Neural progenitor cell (in vitro differentiated cells): Measurements from ENCODE around the gene PKN1. TPM values are rescaled to one million over a fixed set of nuclear protein-coding genes. Genes with fewer than 3 reads are reported as not detected.

Experiments used
- DNase-seq: peaks from one replicate; pipeline ENCODE4 v3.0.0-alpha.2; 2016; ENCODE audit warnings: low spot score
- H2AFZ ChIP-seq: fragments of 200-600 bp; sonication (generic); replicated peaks from 2 replicates; pipeline ENCODE4 v1.6.1; 2016; ENCODE audit warnings: antibody characterized with exemption
- H3F3A ChIP-seq: fragments of 200-600 bp; sonication (generic); 2 replicates; pipeline ENCODE4 v1.6.1; 2016; ENCODE audit warnings: antibody characterized with exemption, low read depth
- H3K27ac ChIP-seq: fragments of 200-600 bp; sonication (generic); 2 replicates; pipeline ENCODE4 v1.5.1; 2016; ENCODE audit warnings: mild to moderate bottlenecking
- H3K27me3 ChIP-seq: fragments of 200-600 bp; sonication (generic); 2 replicates; pipeline ENCODE4 v1.6.1; 2016; ENCODE audit warnings: mild to moderate bottlenecking, moderate library complexity
- H3K36me3 ChIP-seq: fragments of 200-600 bp; sonication (generic); 2 replicates; pipeline ENCODE4 v1.5.1; 2016
- H3K4me1 ChIP-seq: fragments of 200-600 bp; sonication (generic); 2 replicates; pipeline ENCODE4 v1.6.1; 2016; ENCODE audit warnings: mixed run types
- H3K4me2 ChIP-seq: fragments of 200-600 bp; sonication (generic); 2 replicates; pipeline ENCODE4 v1.6.1; 2016
- H3K4me3 ChIP-seq: fragments of 200-600 bp; sonication (generic); 2 replicates; pipeline ENCODE4 v1.5.1; 2016
- H3K79me2 ChIP-seq: fragments of 200-600 bp; sonication (generic); 2 replicates; pipeline ENCODE4 v1.6.1; 2016; ENCODE audit warnings: low read depth
- H3K9ac ChIP-seq: fragments of 200-600 bp; sonication (generic); 2 replicates; pipeline ENCODE4 v1.6.1; 2016
- H3K9me3 ChIP-seq: fragments of 200-600 bp; sonication (generic); 2 replicates; pipeline ENCODE4 v1.5.1; 2016; ENCODE audit warnings: low read depth
- H4K20me1 ChIP-seq: fragments of 200-600 bp; sonication (generic); 2 replicates; pipeline ENCODE4 v1.6.1; 2016; ENCODE audit warnings: low read depth
- H3K27ac Mint-ChIP-seq: 3 replicates; pipeline ENCODE4 v1.8.0; 2021; ENCODE audit warnings: mixed read lengths
- H3K27me3 Mint-ChIP-seq: 2 replicates; pipeline ENCODE4 v1.8.0; 2022; ENCODE audit warnings: low read depth, mild to moderate bottlenecking, inconsistent platforms, moderate library complexity, mixed read lengths; ENCODE audit not compliant: insufficient read depth
- H3K36me3 Mint-ChIP-seq: 3 replicates; pipeline ENCODE4 v1.8.0; 2021; ENCODE audit warnings: mixed read lengths
- H3K4me1 Mint-ChIP-seq: 3 replicates; pipeline ENCODE4 v1.8.0; 2021; ENCODE audit warnings: mixed read lengths
- H3K4me3 Mint-ChIP-seq: 3 replicates; pipeline ENCODE4 v1.8.0; 2021; ENCODE audit warnings: mild to moderate bottlenecking, moderate library complexity, mixed read lengths
- H3K9me3 Mint-ChIP-seq: 3 replicates; pipeline ENCODE4 v1.8.0; 2020; ENCODE audit warnings: mixed read lengths
- EZH2 ChIP-seq: fragments of 200-600 bp; sonication (generic); IDR thresholded peaks from 2 replicates; pipeline ENCODE4 v1.6.1; 2017; ENCODE audit warnings: antibody characterized with exemption, mild to moderate bottlenecking, moderate library complexity
- EZH2phosphoT487 ChIP-seq: fragments of 200-600 bp; sonication (generic); IDR thresholded peaks from 2 replicates; pipeline ENCODE4 v1.6.1; 2017; ENCODE audit warnings: antibody characterized with exemption
- total RNA-seq: library from RNA; depleted of rRNA; stranded (reverse); fragments of >200 nt; gene quantifications from 2 replicates; pipeline ENCODE4 v1.2.3, GENCODE V29; 2015; ENCODE audit warnings: low replicate concordance
- TF ChIP-seq, protein P1 (sequence below): fragments of 200-600 bp; sonication (generic); IDR thresholded peaks from 2 replicates; pipeline ENCODE4 v1.5.1; 2017; ENCODE audit warnings: antibody characterized with exemption, mild to moderate bottlenecking

PKN1 gene
- total RNA-seq, 1 donor from 2014 or later = 29.0 TPM

- Histone ChIP-seq H2AFZ (no peak overlapping the region), H3K27me3 (peaks cover 4% of the 10 kb centered on the region), H3K4me2 (no peak overlapping the region), H3K9me3 (no peaks in the 10 kb centered on the region), H3K27ac (no peak overlapping the region), H4K20me1 (peaks cover 10% of the 10 kb centered on the region), H3K4me3 (no peak overlapping the region), H3K9ac (no peak overlapping the region), H3K36me3 (no peaks in the 10 kb centered on the region), H3K4me1 (peaks cover 20% of the 10 kb centered on the region), H3F3A (peaks cover 18% of the 10 kb centered on the region), H3K79me2 (no peaks in the 10 kb centered on the region)
- H3K4me1 Mint-ChIP-seq = peaks cover 19% of the 10 kb centered on the region
- peaks cover 11% of the 10 kb centered on the region for H3K27me3 Mint-ChIP-seq
- no peak overlapping the region for H3K4me3 Mint-ChIP-seq
- H3K27ac Mint-ChIP-seq = peak overlapping the region; percentile 37
- no peaks in the 10 kb centered on the region for H3K9me3 Mint-ChIP-seq
- DNase-seq = no peak
- TF ChIP-seq, protein P1, sequence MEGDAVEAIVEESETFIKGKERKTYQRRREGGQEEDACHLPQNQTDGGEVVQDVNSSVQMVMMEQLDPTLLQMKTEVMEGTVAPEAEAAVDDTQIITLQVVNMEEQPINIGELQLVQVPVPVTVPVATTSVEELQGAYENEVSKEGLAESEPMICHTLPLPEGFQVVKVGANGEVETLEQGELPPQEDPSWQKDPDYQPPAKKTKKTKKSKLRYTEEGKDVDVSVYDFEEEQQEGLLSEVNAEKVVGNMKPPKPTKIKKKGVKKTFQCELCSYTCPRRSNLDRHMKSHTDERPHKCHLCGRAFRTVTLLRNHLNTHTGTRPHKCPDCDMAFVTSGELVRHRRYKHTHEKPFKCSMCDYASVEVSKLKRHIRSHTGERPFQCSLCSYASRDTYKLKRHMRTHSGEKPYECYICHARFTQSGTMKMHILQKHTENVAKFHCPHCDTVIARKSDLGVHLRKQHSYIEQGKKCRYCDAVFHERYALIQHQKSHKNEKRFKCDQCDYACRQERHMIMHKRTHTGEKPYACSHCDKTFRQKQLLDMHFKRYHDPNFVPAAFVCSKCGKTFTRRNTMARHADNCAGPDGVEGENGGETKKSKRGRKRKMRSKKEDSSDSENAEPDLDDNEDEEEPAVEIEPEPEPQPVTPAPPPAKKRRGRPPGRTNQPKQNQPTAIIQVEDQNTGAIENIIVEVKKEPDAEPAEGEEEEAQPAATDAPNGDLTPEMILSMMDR = no peak
- TF ChIP-seq EZH2phosphoT487 = no peak
- TF ChIP-seq EZH2 = no peak
- peaks cover 4% of the 10 kb centered on the region for H3K36me3 Mint-ChIP-seq
These were observed 41.0 kb downstream of the PKN1 start for GRCh38 chr19:14473978-14474578.

DNA sequence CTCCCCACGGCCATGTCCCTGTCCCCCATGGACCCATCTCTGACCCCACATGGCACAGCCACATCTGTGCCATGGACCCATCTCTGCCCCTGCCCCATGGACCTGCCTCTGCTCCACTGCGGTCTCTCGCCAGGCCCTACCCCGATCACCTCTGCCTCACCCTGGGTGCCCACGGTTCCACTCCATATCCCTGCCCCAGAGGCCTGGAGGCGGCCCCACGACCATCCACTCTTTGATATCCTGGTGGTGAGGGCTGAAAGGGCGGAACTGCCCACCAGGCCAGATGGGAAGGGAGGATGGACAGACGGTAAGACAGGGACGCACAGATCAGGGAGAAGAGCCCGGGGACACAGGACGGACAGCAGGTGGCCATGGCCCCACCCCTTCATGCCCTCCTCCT is 41.7 kb downstream of the PKN1 start:
- Histone ChIP-seq H3K36me3 (no peaks in the 10 kb centered on the region), H3K9ac (no peak overlapping the region), H3K4me1 (peaks cover 22% of the 10 kb centered on the region), H3F3A (peaks cover 18% of the 10 kb centered on the region), H3K4me2 (peak overlapping the region; percentile 65), H3K79me2 (no peaks in the 10 kb centered on the region), H4K20me1 (peaks cover 16% of the 10 kb centered on the region), H3K9me3 (no peaks in the 10 kb centered on the region), H2AFZ (no peak overlapping the region), H3K27me3 (peaks cover 4% of the 10 kb centered on the region), H3K27ac (no peak overlapping the region), H3K4me3 (peak overlapping the region; percentile 10)
- H3K27ac Mint-ChIP-seq = no peak overlapping the region
- peak overlapping the region; percentile 55 for H3K4me3 Mint-ChIP-seq
- H3K4me1 Mint-ChIP-seq = peaks cover 19% of the 10 kb centered on the region
- no peak for DNase-seq
- no peak for TF ChIP-seq EZH2
- TF ChIP-seq, protein P1 = no peak
- TF ChIP-seq EZH2phosphoT487 = no peak
- H3K9me3 Mint-ChIP-seq = no peaks in the 10 kb centered on the region
- peaks cover 11% of the 10 kb centered on the region for H3K27me3 Mint-ChIP-seq
- peaks cover 4% of the 10 kb centered on the region for H3K36me3 Mint-ChIP-seq

DNA sequence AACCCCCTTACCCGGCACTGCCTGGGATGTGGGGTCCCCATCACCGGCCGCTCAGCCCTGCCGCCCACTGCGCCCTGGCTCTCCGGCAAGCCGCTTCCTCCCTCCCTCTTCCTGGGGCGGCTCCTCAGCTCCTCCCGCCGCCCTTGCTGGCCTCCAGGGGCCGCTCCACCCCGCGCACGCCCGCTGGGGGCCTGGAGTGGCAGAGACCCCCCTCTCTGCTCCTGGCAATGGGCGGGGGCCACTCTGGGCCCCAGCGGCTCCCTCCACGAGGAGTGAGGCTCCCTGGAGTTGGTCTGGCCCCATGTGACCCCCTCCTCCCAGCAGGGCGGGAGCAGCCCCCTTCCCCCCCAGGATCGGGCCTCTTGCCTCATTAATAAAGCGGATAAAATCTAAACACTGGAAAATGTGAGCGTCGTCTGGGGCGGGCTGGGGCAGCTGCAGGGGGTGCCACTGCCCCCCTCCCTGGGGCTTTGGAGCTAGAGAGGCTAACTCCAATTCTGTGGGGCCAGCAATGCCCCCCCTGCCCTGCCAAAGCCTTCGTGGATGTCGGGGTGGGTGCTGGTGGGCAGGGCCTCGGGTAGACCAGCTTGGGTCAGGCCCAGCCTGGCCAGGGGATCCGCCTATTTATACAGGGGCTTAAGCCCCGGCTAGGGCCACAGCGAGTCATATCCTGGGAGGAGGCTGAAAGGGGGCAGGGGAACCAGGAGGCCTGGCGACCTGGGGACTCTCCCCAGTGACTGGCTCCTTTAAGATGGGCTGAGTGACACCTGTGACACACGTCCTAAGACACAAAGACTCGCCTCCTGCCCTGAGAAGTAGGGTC is 42.4 kb downstream of the PKN1 start, which contains the start of gene PTGER1:
PTGER1 (minus strand) TSS at position 104 of the 823 bp plus-strand sequence. CDS start 1,034 bp downstream, outside the sequence.
- peak within 1 kb of the TSS; percentile 37 for H3K27ac Mint-ChIP-seq
- H3K4me3 Mint-ChIP-seq = peak within 1 kb of the TSS; percentile 57
- H3K36me3 Mint-ChIP-seq = peaks cover 4% of the 10 kb centered on the region

More for the DNA sequence above, 42.4 kb downstream of the PKN1 start, which contains the start of gene PTGER1:
- peaks cover 18% of the 10 kb centered on the region for H3F3A ChIP-seq
- H3K79me2 ChIP-seq = no peaks in the 10 kb centered on the region
- DNase-seq = peak; percentile 69
- no peak within 1 kb of the TSS for H3K9ac ChIP-seq
- no peaks in the 10 kb centered on the region for H3K36me3 ChIP-seq
- H4K20me1 ChIP-seq = peaks cover 22% of the 10 kb centered on the region
- peaks cover 23% of the 10 kb centered on the region for H3K4me1 ChIP-seq
- no peak for TF ChIP-seq EZH2
- TF ChIP-seq, protein P1 = peak; percentile 54
- peak within 1 kb of the TSS; percentile 10 for H3K4me3 ChIP-seq
- peaks cover 19% of the 10 kb centered on the region for H3K4me1 Mint-ChIP-seq
- peaks cover 4% of the 10 kb centered on the region for H3K27me3 ChIP-seq
- no peaks in the 10 kb centered on the region for H3K9me3 ChIP-seq
- H3K9me3 Mint-ChIP-seq = no peaks in the 10 kb centered on the region
- H3K27me3 Mint-ChIP-seq = peaks cover 11% of the 10 kb centered on the region
- H2AFZ ChIP-seq = no peak within 1 kb of the TSS
- no peak within 1 kb of the TSS for H3K27ac ChIP-seq
- peak within 1 kb of the TSS; percentile 65 for H3K4me2 ChIP-seq
